OCI-LY3 (cell line): Measurements from ENCODE around the gene NDUFA12.

Source experiments
- EZH2phosphoT487 ChIP-seq: fragments of 200-600 bp; shearing (Covaris generic); IDR thresholded peaks from 2 replicates; pipeline ENCODE4 v1.6.1; 2018; ENCODE audit warnings: antibody characterized with exemption, mixed run types, low read depth
- TF ChIP-seq, protein P1 (sequence below): fragments of 200-600, 300-600 bp; sonication (generic); IDR thresholded peaks from 2 replicates; pipeline ENCODE4 v1.5.1; 2014; ENCODE audit warnings: antibody characterized with exemption, low read length, low read depth

DNA sequence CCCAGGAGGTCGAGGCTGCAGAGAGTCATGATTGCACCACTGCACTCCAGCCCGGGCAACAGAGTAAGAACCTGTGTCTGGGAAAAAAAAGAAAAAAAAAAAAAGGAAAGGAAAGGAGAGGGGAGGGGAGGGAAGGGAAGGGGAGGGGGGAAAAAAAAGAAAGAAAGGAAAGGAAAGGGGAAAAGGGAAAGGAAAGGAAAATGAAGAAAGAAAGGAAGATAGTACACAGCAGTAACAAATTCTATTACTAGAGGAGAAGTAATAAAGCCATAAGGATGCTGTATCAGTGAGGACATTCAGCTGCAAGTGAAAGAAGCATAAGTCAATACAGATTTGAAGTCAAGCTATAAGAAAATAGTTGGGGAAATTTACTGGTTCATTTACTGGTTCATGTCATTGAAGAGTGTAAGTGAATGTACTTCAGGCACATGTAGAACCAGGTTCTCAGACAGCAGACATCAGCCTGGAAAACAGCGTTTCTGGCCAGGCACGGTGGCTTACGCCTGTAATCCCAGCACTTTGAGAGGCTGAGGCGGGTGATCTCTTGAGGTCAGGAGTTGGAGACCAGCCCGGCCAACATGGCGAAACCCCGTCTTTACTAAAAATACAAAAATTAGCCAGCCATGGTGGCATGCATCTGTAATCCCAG lies 37.4 kb downstream of the NDUFA12 start:
- TF ChIP-seq, protein P1, sequence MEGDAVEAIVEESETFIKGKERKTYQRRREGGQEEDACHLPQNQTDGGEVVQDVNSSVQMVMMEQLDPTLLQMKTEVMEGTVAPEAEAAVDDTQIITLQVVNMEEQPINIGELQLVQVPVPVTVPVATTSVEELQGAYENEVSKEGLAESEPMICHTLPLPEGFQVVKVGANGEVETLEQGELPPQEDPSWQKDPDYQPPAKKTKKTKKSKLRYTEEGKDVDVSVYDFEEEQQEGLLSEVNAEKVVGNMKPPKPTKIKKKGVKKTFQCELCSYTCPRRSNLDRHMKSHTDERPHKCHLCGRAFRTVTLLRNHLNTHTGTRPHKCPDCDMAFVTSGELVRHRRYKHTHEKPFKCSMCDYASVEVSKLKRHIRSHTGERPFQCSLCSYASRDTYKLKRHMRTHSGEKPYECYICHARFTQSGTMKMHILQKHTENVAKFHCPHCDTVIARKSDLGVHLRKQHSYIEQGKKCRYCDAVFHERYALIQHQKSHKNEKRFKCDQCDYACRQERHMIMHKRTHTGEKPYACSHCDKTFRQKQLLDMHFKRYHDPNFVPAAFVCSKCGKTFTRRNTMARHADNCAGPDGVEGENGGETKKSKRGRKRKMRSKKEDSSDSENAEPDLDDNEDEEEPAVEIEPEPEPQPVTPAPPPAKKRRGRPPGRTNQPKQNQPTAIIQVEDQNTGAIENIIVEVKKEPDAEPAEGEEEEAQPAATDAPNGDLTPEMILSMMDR, result no peak
- no peak for TF ChIP-seq EZH2phosphoT487
